NCI-H2081 (cell line): ENCODE measurements around the gene YWHAB.
"Not testable (repeated sequence)": the region's sequence is repeated elsewhere in the genome, so short reads cannot be mapped to it uniquely, and the experiment has no call there.

Experiments used
- DNase-seq, 2 experiments: peaks; one replicate each; lab custom pipeline; 2025; lab: John Stamatoyannopoulos, UW

The YWHAB gene

GRCh38 chr20:44885392-44886265, at the start of gene YWHAB:
TSS of gene YWHAB (plus strand) at chr20:44885705. CDS start at chr20:44901534, 15,829 bp downstream.
- DNase-seq = peak; percentile 97 to 99

- DNase-seq = no peak
Observed at GRCh38 chr20:44836601-44837120, 48.8 kb upstream of the YWHAB start.

DNA sequence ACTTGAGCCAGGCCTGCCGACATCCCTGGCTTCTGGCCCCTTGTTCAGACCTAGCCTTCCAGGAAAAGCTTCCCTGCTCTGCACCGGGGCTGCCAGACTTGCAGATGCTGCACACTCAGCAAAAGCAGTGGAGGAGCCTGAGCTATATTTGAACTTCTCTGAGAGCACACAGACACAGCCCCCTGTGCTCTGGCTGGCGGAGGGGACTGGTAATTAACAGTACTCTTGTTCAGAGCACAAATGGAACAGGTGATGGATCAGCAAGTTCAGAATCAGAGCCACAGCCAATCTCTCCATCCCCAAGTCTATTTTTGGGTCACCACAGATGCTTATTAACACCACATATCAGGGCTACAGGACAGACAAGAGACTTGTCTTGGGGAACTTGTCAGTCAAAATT, 47.6 kb upstream of the YWHAB start:
- no peak for DNase-seq

DNA sequence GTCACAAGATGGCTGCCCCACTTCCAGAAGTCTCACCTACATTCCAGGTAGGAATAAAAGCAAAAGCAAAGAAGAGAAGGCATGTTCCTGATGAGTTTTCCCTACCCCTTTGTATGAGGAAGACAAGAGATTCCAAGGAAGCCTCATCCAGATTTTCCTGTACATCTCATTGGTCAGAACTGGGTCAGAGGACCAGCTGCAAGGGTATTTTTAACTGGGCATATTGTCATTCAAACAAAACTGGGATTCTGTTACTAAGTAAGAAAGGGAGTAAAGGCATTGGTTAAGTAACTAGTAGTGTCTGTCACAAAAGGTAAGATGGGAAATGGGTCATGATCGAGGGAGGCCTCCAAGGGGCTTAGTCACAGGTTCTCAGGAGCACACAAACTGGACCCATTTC, 47.0 kb upstream of the YWHAB start:
- no peak for DNase-seq

DNA sequence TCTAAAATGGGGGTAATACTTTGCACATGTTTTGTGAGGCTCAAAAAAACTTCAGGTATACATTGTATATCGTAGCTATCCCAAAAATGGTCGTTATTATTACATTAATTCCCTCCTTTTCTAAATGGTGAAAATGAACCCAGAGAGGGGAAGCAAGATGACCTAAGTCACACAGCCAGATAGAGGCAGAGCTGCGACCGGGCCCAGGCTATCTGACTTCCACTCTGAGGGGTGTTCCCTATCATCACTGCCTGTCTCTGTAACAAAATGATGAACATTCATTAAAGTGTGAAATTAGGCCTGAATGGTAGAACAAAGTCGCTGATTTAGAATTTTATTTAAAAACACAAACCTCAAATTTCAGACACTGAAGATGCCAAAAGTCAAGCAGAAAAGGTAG, 46.0 kb upstream of the YWHAB start:
- DNase-seq = no peak

DNA sequence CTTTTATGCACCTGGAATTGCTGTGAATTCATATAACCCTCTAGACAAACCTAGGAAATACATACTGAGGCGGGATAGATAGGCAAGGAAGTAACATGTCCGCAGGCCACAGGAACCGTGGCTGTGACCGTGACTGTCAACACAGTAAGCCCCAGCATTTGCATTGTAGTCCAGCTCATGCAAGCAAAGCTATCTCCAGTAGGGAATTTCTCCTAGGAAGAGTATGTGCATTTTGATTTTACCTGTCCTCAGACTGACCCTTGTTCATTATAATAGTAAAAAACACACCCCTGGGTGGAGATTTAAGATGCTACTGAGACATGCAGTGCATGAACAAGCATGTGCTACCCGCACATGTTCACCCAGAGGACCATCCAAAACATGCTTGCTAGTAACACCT, 44.7 kb upstream of the YWHAB start:
- DNase-seq = no peak

GRCh38 chr20:44841955-44842354, 43.5 kb upstream of the YWHAB start:
- no peak for DNase-seq

GRCh38 chr20:44843876-44844275, 41.6 kb upstream of the YWHAB start:
- no peak for DNase-seq

DNA sequence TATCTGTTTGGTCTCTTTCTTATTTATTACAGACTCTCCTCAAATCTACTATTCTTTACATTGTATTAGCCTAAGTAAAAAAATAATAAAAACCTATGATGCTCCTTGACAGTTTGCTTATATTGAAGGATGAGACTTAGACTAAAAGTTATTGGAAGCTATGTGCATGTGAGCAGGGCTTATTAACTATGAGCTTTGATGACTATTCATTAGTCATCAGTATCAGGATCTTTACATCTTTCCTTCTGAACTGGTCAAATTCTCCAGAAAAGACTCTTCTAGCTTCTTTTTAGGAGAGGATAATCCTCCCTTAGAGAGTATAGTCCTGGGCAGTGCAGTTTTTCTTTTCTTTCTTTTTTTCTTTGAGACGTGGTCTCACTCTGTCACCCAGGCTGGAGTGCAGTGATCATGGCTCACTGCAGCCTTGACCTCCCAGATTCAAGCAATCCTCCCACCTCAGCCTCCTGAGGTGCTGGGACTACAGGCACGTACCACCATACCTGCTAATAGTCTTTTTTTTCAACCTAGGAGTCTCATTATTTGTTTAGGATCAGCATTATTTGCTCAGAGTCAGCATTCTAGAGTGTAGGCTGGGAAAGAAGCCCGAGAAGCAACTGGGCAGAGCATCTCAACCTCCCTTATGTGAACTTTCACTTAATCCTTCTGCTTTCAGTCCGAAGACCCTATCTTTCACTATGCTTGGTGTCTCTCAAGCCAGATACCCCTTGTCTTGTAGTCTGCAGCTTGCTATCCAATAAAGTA, 37.1 kb upstream of the YWHAB start:
- no peak for DNase-seq

DNA sequence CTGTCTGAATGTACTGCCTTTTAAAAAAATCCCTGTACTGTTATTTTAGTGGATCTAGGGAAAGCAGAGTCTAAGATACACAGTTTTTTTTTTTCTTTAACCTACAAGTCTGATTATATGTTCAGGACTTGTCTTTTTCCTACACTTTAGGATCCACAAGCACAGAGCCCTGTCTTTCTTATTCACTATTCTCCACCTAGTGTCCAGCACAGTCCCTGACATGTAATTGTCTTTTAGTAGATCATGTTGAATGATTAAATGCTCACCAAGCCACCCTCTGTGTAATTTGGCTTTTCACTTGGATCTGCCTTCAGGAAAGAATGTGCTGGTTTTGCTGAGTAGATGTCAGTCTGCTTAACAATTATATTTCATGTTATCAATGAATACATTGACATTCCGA, 35.8 kb upstream of the YWHAB start:
- DNase-seq = no peak

GRCh38 chr20:44850272-44850671, 35.2 kb upstream of the YWHAB start:
- no peak for DNase-seq

GRCh38 chr20:44850837-44851236, 34.7 kb upstream of the YWHAB start:
- no peak for DNase-seq

DNA sequence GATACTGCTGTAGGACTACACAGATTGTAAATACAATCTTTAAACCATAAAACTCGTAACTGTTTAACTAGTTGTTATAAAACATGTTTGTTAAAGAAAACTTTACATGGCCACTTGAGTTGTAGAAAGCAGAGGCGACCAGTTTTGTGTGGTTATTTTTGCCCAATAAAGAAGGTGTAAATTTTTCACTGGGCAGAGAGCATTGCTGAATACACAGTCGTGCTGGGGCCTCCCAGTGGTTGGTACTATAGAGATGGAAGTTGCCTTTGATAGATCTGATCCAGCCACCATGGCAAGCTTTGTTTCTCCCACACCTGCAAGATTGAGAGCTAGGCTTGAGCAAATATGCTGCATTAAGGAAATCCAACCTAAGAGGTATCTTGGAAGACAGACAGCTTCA, 34.0 kb upstream of the YWHAB start:
- DNase-seq = no peak

DNA sequence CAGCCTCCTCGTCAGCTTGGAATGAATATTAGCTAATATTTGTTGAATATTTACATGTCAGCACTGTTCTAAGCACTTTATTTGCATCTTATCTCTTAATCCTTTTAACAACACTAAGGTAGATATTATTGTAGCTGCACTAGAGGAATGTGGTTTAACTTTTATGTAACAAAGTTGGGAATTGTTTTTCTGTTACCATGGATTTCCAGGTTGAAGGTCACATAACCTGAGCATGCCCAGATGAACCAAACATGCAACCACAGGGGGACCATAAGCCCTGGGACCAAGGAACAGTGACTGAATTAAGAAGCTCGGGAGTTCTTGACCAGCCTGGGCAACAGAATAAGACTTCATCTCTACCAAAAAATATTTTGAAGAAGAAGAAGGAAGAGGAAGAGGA, 29.1 kb upstream of the YWHAB start:
- DNase-seq = no peak

- DNase-seq = no peak
Observed at GRCh38 chr20:44856856-44857448, 28.6 kb upstream of the YWHAB start.

- DNase-seq = no peak
Observed at GRCh38 chr20:44858606-44859360, 26.7 kb upstream of the YWHAB start.

DNA sequence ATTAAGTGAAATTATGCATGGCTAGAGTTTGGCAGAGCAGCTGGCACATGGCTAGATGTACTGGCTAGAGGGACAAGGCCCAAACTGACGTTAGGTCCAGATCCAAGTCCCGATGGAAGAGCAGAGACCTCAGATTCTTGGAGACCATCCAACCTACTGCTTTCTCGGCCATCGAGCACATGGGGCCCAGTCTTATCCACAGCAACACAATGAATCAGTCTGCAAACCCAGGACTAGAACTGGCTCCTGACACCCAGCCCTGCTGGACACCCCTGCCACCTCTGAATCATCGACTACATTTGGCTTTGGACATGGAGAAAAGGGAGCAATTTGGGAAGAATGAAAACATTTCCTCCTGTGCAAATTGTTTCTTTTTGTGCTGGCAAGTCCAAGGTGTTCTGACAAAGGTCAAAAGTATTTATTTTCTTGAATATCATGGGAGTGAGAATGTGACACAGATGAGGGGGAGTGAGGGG, 23.9 kb upstream of the YWHAB start:
- no peak for DNase-seq

DNA sequence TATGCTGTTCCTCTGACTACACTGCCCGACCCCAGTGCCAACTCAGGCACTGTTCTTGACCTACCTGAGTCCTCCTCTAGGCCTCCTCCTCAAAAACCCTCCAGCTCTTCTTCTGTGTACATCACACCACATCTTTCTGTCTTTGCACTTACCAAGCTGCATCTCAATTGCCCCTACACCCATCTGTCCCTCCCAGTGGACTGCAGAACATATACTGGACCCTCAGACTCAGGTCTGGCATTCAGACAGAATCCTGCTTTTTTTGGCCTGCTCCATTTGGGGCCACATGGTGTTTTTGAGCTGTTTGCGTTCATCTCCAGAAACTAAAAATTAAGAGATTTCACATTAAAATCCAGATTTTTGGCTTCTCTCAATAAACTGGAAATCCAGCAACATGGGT, 23.2 kb upstream of the YWHAB start:
- DNase-seq = no peak

GRCh38 chr20:44863365-44864084, 22.0 kb upstream of the YWHAB start:
- DNase-seq = not testable (repeated sequence)

DNA sequence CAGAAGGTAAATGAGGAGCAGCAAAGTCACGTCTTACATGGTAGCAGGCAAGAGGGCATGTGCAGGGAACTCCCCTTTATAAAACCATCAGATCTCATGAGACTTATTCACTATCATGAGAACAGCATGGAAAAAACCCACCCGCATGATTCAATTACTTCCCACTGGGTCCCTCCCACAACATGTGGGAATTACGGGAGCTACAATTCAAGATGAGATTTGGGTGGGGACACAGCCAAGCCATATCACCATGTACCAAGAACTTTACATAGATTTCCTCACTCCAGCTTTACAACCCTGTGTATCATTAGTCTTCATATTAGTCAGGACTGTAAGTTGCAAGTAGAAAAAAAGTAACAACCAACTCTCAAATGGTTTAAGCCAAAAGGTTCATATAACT, 21.0 kb upstream of the YWHAB start:
- DNase-seq = not testable (repeated sequence)

- no peak for DNase-seq
Observed at GRCh38 chr20:44866703-44867335, 18.7 kb upstream of the YWHAB start.
